HL-60 (cell line): ENCODE results near the gene SMC6.

Source experiments
- DNase-seq, 2 experiments: peaks; one replicate each; pipeline ENCODE4 v3.0.0-alpha.2; 2010 to 2020; ENCODE audit warnings: low read depth in 1 of 2, low spot score in 1 of 2
- H3K27ac ChIP-seq: fragments of 250-450 bp; sonication (Bioruptor Pico); replicated peaks from 2 replicates; pipeline ENCODE4 v1.5.1; 2020; ENCODE audit warnings: mild to moderate bottlenecking, moderate library complexity
- H3K27me3 ChIP-seq: fragments of 250-450 bp; sonication (Bioruptor Pico); 2 replicates; pipeline ENCODE4 v1.5.1; 2021; ENCODE audit warnings: mild to moderate bottlenecking, moderate library complexity; ENCODE audit not compliant: insufficient read depth, poor library complexity, severe bottlenecking
- H3K4me3 ChIP-seq: replicated peaks from 2 replicates; pipeline ENCODE4 v1.5.1; 2011; ENCODE audit warnings: mild to moderate bottlenecking, control low read depth, low read length; ENCODE audit not compliant: insufficient read depth
- GABPA ChIP-seq: IDR thresholded peaks from 2 replicates; pipeline ENCODE4 v1.6.1; 2012; ENCODE audit warnings: low read depth
- POLR2AphosphoS5 ChIP-seq: IDR thresholded peaks from 2 replicates; pipeline ENCODE4 v1.6.1; 2012; ENCODE audit warnings: low read depth
- SPI1 ChIP-seq: IDR thresholded peaks from 2 replicates; pipeline ENCODE4 v1.6.1; 2012; ENCODE audit warnings: low read depth, mild to moderate bottlenecking, borderline replicate concordance
- TF ChIP-seq, protein P1 (sequence below): IDR thresholded peaks from 2 replicates; pipeline ENCODE4 v1.6.1; 2012; ENCODE audit warnings: low read depth; ENCODE audit not compliant: insufficient replicate concordance
- TF ChIP-seq, protein P2 (sequence below): IDR thresholded peaks from one replicate; pipeline ENCODE4 v1.5.1; 2011; ENCODE audit warnings: low read length, control low read depth, inconsistent platforms; ENCODE audit not compliant: insufficient read depth

The SMC6 gene

DNA sequence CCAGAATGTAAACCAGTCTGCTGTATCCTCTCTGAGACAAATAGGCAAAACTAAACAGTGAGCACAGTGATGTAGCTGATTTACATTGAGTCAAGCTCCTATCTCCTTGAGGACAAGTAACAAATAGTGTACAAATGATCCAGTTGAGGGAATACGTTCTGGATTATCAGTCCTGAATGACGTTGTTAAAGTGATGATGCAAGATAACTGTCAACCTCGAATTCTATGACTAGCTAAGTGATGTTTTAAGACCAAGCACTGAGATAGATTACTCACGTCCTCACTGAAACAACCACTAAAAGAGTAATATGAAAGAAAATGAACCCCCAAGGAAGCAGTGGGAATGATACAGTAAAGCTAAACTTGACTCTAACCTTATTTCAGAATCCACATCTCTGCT lies 46.8 kb downstream of the SMC6 start:
- TF ChIP-seq, protein P1, sequence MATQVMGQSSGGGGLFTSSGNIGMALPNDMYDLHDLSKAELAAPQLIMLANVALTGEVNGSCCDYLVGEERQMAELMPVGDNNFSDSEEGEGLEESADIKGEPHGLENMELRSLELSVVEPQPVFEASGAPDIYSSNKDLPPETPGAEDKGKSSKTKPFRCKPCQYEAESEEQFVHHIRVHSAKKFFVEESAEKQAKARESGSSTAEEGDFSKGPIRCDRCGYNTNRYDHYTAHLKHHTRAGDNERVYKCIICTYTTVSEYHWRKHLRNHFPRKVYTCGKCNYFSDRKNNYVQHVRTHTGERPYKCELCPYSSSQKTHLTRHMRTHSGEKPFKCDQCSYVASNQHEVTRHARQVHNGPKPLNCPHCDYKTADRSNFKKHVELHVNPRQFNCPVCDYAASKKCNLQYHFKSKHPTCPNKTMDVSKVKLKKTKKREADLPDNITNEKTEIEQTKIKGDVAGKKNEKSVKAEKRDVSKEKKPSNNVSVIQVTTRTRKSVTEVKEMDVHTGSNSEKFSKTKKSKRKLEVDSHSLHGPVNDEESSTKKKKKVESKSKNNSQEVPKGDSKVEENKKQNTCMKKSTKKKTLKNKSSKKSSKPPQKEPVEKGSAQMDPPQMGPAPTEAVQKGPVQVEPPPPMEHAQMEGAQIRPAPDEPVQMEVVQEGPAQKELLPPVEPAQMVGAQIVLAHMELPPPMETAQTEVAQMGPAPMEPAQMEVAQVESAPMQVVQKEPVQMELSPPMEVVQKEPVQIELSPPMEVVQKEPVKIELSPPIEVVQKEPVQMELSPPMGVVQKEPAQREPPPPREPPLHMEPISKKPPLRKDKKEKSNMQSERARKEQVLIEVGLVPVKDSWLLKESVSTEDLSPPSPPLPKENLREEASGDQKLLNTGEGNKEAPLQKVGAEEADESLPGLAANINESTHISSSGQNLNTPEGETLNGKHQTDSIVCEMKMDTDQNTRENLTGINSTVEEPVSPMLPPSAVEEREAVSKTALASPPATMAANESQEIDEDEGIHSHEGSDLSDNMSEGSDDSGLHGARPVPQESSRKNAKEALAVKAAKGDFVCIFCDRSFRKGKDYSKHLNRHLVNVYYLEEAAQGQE, result no peak
- TF ChIP-seq, protein P2, sequence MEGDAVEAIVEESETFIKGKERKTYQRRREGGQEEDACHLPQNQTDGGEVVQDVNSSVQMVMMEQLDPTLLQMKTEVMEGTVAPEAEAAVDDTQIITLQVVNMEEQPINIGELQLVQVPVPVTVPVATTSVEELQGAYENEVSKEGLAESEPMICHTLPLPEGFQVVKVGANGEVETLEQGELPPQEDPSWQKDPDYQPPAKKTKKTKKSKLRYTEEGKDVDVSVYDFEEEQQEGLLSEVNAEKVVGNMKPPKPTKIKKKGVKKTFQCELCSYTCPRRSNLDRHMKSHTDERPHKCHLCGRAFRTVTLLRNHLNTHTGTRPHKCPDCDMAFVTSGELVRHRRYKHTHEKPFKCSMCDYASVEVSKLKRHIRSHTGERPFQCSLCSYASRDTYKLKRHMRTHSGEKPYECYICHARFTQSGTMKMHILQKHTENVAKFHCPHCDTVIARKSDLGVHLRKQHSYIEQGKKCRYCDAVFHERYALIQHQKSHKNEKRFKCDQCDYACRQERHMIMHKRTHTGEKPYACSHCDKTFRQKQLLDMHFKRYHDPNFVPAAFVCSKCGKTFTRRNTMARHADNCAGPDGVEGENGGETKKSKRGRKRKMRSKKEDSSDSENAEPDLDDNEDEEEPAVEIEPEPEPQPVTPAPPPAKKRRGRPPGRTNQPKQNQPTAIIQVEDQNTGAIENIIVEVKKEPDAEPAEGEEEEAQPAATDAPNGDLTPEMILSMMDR, result no peak
- no peak for TF ChIP-seq SPI1
- no peak for TF ChIP-seq POLR2AphosphoS5
- no peak overlapping the region for H3K27ac ChIP-seq
- no peak for DNase-seq
- no peaks in the 10 kb centered on the region for H3K27me3 ChIP-seq
- no peak overlapping the region for H3K4me3 ChIP-seq

DNA sequence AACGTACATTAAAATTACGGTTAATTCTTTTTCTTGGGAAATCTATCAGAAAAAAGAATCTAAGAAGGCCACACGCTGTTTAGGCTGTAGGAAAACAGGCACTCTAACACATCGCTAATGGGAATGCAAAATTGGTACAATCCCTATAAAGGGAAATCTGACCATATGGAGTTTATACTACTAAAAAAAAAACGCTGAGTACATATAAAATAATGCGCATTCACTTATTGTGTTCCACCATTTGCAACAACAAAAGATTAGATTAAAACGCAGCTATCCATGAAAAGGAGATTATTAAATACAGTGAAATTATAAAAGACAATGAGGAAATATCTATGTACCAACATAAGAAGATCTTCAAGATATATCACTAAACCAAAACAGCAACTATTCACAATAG lies 62.8 kb downstream of the SMC6 start:
- Histone ChIP-seq H3K4me3 (no peak overlapping the region), H3K27me3 (no peaks in the 10 kb centered on the region), H3K27ac (no peak overlapping the region)
- no peak for TF ChIP-seq GABPA
- DNase-seq, result no peak

DNA sequence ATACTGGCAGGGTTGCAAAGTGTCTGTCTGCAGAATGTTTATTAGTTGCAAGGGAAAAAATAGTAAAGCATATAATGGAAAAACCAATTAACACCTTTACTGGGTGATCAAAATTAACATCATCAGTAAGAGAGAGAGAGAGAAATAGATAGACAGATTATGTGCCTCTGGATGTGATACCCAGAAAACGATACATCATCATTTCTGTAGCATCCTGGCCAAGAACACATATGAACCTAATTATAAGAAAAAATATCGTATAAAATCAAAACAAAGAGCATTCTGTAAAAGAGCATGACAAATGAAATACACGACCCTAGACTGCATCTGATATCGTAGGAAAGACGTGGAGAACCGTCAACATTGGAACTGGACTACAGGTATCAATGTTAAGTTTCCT lies 64.6 kb downstream of the SMC6 start:
- Histone ChIP-seq H3K27me3 (no peaks in the 10 kb centered on the region), H3K4me3 (no peak overlapping the region), H3K27ac (no peak overlapping the region)
- DNase-seq, result no peak
- TF ChIP-seq, protein P2, result no peak
- TF ChIP-seq GABPA (no peak), SPI1 (no peak), POLR2AphosphoS5 (no peak)
- TF ChIP-seq, protein P1, result no peak

DNA sequence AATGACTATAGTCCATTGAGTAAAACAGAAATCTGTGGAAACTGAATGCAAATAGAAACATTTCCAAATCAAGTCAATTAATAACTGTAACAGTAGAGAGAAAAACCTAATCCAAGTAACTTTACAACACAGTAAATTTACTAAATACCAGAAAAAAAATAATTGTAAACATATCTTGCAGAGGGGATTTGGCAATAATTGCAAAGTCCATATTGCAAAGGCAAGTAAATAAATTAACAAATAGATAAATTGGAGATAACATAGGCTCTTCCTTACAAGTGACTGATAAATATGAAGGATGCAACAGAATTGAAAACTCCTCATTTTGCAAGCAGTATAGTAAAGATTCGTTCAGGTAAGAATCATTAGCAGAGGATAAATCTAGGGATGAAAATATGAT lies 65.0 kb downstream of the SMC6 start:
- TF ChIP-seq, protein P2, result no peak
- TF ChIP-seq, protein P1, result no peak
- no peak for TF ChIP-seq GABPA
- TF ChIP-seq SPI1, result no peak
- no peak for TF ChIP-seq POLR2AphosphoS5
- Histone ChIP-seq H3K27me3 (no peaks in the 10 kb centered on the region), H3K27ac (no peak overlapping the region), H3K4me3 (no peak overlapping the region)
- no peak for DNase-seq
